SKM-1 (cell line): ENCODE data around the gene FOXN1.
"Not testable (repeated sequence)": the region's sequence is repeated elsewhere in the genome, so short reads cannot be mapped to it uniquely, and the experiment has no call there.

Experiments used
- DNase-seq: peaks from one replicate; lab custom pipeline; 2025; ENCODE audit not compliant: unreplicated experiment; lab: John Stamatoyannopoulos, UW

Gene FOXN1

DNA sequence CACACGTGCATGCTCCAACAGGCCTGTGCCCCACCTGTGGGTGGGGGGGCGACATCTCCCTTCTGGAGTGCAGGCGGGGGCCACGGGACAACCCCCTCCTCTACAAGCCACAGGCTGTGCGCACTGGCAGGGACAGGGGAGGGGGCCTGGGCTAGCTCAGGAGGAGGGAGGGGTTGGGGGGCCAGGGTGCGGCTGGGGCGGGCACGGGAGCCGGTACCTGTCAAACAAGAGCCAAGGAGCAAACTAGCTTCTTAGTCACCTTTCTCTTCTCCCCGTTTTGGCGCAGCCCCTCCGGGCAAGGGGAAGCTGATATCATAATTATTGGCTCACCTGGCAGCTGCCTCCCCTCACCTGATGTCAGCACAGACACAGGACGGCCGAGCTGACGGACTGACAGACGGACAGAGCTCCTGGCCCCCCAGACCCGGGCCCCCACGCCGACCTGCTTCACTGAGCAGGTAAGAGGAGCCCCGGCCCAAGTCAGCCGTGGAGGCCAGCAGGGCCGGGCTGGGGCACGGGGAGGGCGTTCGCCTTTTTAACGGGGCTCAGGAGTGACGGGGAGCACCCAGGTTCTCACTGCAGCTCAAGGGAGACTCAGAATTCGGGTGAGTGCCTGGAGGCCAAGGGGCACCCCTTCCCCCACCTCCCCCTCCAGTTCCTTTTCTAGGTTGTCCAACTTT lies at the start of gene FOXN1:
FOXN1 (plus strand) TSS at position 363 of the 680 bp plus-strand sequence. CDS start 17,622 bp downstream, outside the sequence.
- DNase-seq: no peak

DNA sequence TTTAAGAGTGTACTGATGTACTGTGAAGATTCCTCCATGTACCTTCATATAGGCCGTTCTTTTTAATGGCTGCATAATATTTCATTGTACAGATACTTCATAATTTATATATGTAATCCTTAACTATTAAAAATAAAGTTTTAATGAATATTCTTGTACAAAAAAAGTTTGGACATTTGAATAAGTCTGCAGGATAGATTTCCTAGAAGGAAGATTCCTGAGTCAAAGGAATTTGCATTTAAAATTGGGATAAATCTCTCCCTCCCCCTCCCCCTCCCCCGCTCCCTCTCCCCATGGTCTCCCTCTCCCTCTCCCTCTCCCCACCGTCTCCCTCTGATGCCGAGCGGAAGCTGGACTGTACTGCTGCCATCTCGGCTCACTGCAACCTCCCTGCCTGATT lies 48.3 kb upstream of the FOXN1 start:
- DNase-seq: no peak

DNA sequence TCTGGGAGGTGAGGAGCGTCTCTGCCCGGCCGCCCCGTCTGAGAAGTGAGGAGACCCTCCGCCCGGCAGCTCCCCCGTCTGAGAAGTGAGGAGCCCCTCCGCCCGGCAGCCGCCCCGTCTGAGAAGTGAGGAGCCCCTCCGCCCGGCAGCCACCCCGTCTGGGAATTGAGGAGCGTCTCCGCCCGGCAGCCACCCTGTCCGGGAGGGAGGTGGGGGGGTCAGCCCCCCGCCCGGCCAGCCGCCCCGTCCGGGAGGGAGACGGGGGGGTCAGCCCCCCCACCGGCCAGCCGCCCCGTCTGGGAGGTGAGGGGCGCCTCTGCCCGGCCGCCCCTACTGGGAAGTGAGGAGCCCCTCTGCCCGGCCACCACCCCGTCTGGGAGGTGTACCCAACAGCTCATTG lies 47.3 kb upstream of the FOXN1 start:
- not testable (repeated sequence) for DNase-seq

- no peak for DNase-seq
These were observed 45.2 kb upstream of the FOXN1 start for GRCh38 chr17:28460901-28461300.

DNA sequence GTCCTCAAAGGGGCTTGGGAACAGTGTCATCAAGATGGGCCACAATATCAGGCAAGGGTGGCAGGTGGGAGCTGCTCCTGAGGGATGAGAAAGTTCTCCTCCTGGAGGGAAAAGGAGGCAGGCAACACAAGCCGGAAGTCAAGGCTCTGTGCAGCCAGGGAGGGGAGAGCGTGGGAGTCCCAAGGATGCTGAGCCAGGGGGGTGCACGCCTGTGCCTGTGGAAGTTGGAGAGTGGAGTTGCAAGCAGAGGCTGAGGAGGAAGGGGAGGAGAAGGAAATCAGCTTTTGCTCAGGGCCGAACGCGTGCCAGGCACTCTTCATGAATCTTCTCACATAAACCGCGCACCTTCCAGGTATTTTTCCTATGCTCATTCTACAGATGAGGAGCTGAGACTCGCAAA lies 40.1 kb upstream of the FOXN1 start:
- no peak for DNase-seq

DNA sequence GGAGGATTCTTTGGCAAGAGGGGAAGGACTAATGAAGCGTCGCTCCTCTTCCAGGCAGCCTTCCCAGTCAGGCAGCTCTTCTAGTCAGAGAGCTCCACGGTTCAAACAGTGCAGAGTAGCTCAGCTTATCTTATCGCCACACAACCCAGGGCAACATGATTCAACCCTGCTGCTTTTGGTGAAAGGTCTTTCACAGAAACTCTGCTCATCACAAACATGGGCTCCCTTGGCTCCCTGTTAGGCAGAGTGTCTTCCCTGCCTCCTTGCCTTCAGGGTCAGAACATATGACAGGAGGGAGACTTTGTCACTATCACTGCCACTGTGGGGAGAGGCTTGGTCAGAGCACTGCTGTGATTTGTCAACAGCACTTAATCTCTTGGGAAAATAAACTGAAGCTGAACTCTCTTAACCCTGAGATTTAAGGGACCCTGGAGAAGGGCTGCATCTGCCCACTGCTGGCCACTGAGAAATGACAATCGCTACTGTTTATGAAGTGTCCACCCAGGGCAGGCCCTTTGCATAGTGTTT lies 39.6 kb upstream of the FOXN1 start:
- DNase-seq: no peak

DNA sequence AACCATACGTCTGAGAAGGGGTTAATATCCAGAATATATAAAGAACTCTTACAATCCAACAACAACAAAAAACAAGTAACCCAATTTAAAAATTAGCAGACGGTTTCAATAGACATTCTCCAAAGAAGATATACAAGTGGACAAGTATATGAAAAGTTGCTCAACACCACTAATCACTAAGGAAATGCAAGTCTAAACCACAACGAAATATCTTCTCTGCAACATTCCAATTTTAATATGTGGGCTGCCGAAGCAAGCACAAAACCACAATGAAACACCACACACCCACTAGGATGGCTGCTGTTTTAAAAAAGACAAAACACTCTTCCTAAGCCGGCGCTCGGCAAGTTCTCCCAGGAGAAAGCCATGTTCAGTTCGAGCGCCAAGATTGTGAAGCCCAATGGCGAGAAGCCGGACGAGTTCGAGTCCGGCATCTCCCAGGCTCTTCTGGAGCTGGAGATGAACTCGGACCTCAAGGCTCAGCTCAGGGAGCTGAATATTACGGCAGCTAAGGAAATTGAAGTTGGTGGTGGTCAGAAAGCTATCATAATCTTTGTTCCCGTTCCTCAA lies 38.6 kb upstream of the FOXN1 start:
- no peak for DNase-seq

GRCh38 chr17:28468033-28468735 lies 38.0 kb upstream of the FOXN1 start:
- DNase-seq: not testable (repeated sequence)

DNA sequence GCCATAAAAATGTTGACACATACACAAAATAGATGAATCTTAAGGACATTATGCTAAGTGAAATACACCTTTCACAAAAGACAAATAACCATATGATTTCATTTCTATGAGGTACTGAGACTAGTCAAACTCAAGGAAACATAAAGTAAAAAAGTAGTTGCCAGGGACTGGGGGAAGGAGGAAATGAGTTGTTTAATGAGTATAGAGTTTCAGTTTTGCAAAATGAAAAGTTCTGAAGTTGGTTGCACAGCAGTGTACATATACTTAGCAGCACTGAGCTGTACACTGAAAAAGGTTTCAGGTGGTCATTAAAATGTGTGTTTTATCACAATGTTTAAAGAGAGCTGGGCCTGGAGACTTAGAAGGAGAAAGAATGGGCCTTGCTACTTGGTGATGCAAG lies 37.4 kb upstream of the FOXN1 start:
- DNase-seq: no peak

GRCh38 chr17:28469376-28469775 lies 36.8 kb upstream of the FOXN1 start:
- DNase-seq: no peak

GRCh38 chr17:28470266-28470913 lies 35.8 kb upstream of the FOXN1 start:
- DNase-seq: no peak

GRCh38 chr17:28470914-28471366 lies 35.2 kb upstream of the FOXN1 start:
- DNase-seq: no peak

DNA sequence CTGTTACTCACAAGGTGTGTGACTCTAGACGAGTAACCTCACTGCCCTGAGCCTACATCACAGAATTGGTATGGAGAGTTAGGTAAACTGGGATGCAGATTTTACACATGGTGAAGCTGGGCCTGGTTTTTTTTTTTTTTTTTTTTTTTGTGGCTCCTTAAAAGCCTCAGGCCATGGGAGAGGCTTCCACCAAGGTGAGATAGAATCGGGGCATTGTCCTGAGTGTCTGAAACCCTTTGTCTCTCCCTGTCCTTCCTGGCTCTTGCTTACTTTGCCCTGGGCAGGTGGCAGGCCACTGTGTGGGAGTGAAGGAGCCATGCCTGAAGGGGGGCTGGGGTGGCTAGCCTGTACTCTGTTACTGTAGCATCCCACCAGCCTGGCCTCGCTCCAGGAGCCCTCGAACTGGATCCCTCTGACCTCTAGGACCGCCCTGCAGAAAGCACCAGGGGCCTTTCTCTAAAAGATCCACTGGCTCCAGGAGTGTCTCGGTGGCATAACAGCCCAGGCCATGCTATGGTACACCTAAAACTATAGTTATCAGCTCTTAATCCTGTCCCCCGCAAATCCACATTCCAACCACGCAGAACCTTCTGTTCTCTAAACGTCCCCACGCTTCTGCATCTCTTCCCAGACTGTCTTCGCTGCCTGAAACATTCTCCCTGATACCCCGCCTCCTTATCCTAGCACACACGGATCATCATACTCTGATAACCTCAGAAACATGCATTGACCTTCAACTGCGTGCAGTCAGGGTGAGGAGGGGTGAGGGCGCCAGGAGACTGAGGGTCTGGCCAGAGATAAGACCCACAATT lies 34.4 kb upstream of the FOXN1 start:
- DNase-seq: no peak

DNA sequence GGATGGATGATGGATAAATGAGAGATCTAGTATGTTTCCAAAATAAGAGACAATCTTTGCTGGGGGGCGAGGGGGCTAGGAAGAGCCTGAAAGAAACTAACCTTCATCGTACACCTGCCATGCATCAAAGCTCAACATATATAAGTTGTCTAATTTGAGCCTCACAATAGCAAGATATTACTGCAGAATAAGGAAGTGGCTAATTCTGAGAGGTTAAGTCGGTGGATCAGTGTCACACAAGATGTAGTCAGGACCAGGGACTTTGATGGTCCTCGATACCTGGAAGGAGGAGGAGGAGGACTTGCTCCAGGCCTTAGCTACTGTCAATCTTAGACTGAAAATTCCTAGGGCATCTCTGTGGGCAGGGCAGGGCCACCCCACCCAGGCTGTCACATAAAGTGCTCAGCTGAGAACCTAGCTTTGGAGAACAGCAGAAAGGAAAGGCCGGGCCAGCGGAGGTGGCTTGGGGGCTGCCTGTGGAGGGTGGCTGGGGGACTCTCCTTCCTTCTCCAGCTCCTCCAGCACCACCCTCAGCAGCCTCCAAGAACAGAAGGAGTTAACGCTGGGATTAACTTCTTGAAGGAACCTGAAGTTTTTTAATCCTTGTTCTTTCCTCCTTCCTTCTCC lies 33.2 kb upstream of the FOXN1 start:
- DNase-seq: no peak

- no peak for DNase-seq
These were observed 32.6 kb upstream of the FOXN1 start, which contains the start of gene SLC13A2 for GRCh38 chr17:28473542-28473941. Gene SLC13A2 (plus strand): TSS chr17:28473644. CDS start chr17:28473713, 69 bp downstream.

- DNase-seq: no peak
These were observed 32.0 kb upstream of the FOXN1 start for GRCh38 chr17:28474111-28474531.

DNA sequence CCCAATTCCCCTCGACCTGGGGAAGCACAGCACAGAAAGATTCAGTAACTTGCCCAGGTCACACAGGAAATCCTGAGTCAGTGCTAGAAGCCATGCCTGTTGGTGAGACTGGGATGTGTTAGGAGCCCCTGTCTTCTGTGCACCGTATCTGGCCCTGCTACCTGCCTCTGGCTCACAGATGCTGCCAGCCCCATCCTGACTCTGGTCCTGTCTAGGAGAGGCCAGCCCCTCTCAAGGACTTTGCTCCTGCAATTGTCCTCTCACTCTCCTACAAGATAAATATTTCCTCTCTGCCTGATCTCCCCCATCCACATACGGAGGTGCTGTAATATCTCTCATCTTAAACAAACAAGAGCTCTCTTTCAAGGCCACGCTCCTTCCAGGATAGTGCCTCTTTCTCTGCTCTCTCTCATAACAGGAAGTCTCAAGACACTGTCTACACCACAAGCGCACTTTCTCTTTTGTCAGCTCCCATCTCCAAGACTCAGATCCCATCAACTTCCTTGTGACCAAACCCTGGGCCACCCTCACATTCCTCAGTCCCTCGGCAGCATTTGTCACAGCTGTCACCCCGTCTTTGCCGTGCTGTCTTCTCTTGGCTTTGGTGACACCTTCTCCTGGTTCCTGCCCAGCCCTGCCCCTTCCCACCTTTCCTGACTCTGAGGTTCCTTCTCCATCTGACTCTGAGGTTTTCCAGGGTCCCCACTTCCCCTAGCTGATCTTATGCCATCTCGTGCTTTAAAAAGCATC lies 30.8 kb upstream of the FOXN1 start:
- DNase-seq: no peak

DNA sequence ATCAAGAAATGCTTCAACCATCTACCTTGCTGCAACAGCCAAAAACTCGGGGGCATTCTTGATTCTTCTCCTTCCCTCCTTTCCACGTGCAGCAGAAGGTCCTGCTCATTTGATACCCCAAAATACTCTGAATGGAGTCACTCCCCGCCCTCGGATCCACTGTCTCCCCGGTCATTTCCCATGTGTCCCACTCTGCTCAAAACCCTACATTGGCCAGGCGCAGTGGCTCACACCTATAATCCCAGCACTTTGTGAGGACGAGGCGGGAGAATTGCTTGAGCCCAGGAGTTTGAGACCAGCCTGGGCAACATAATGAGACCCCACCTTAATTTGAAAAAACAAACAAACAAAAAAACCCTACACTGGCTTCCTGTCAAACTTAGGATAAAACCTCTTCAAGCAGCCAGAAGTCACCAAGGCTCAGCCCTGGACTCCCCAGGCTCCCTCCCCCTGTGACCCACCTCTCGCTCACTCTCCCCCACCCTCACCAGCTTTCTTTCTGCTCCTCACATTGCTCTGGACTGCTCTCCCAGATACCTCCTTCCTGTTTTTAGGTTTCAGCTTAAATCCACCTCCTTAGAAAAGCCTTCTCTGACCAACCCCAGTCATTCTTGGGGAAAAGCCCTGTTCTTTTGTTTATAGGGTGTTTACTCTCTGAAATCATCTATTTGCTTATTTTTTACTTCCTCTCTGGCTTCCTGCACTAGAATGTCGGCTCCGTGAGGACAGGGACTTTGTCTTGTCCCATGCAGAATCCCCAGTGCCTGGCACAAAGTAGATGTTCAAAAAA lies 29.9 kb upstream of the FOXN1 start:
- DNase-seq: no peak

GRCh38 chr17:28477928-28478327 lies 28.2 kb upstream of the FOXN1 start:
- no peak for DNase-seq
